ENCODE measurements around the gene PROM2. TPM values are rescaled to one million over a fixed set of nuclear protein-coding genes. Genes with fewer than 3 reads are reported as not detected.
"Not testable (repeated sequence)": the region's sequence is repeated elsewhere in the genome, so short reads cannot be mapped to it uniquely, and the experiment has no call there.

Gene PROM2
- polyA plus RNA-seq, 1 donor, result 1.5 TPM

- DNase-seq (ENCODE audit: low read depth), result no peak
Observed at GRCh38 chr2:95268211-95269035, 5.8 kb upstream of the PROM2 start.

- DNase-seq (ENCODE audit: low read depth), result no peak
Observed at GRCh38 chr2:95269036-95269680, 5.1 kb upstream of the PROM2 start.

GRCh38 chr2:95269745-95270144 lies 4.5 kb upstream of the PROM2 start:
- DNase-seq (ENCODE audit: low read depth), result not testable (repeated sequence)

GRCh38 chr2:95270541-95271081 lies 3.6 kb upstream of the PROM2 start:
- DNase-seq (ENCODE audit: low read depth), result no peak

GRCh38 chr2:95271381-95271971 lies 2.8 kb upstream of the PROM2 start:
- DNase-seq (ENCODE audit: low read depth), result no peak

- DNase-seq (ENCODE audit: low read depth), result no peak
Observed at GRCh38 chr2:95272299-95272751, 1.9 kb upstream of the PROM2 start.

GRCh38 chr2:95272781-95273180 lies 1.5 kb upstream of the PROM2 start:
- DNase-seq (ENCODE audit: low read depth), result no peak

- DNase-seq (ENCODE audit: low read depth), result no peak
Observed at GRCh38 chr2:95273566-95274290, 521 bp upstream of the PROM2 start.

- DNase-seq (ENCODE audit: low read depth), result no peak
Observed at GRCh38 chr2:95275151-95275515, 884 bp downstream of the PROM2 start.

GRCh38 chr2:95275601-95276243 lies 1.5 kb downstream of the PROM2 start:
- no peak for DNase-seq (ENCODE audit: low read depth)

- no peak for DNase-seq (ENCODE audit: low read depth)
Observed at GRCh38 chr2:95276244-95276887, 2.1 kb downstream of the PROM2 start.

GRCh38 chr2:95276888-95277245 lies 2.6 kb downstream of the PROM2 start:
- DNase-seq (ENCODE audit: low read depth), result no peak

GRCh38 chr2:95277246-95277906 lies 3.1 kb downstream of the PROM2 start:
- no peak for DNase-seq (ENCODE audit: low read depth)

- DNase-seq (ENCODE audit: low read depth), result no peak
Observed at GRCh38 chr2:95278051-95278471, 3.8 kb downstream of the PROM2 start.

GRCh38 chr2:95278637-95279225 lies 4.5 kb downstream of the PROM2 start:
- DNase-seq (ENCODE audit: low read depth), result no peak

GRCh38 chr2:95279435-95280035 lies 5.3 kb downstream of the PROM2 start:
- no peak for DNase-seq (ENCODE audit: low read depth)

- DNase-seq (ENCODE audit: low read depth), result no peak
Observed at GRCh38 chr2:95281071-95281470, 6.8 kb downstream of the PROM2 start.

- no peak for DNase-seq (ENCODE audit: low read depth)
Observed at GRCh38 chr2:95281786-95282185, 7.5 kb downstream of the PROM2 start.

- DNase-seq (ENCODE audit: low read depth), result no peak
Observed at GRCh38 chr2:95282458-95282857, 8.2 kb downstream of the PROM2 start.

- no peak for DNase-seq (ENCODE audit: low read depth)
Observed at GRCh38 chr2:95283562-95283961, 9.3 kb downstream of the PROM2 start.

Data from forelimb muscle (tissue), 1 donor.